B cell (primary cell): ENCODE data around the gene SNX32. TPM values are rescaled to one million over a fixed set of nuclear protein-coding genes. Genes with fewer than 3 reads are reported as not detected.

Experiments used
- ATAC-seq: fragments of 200-7000 bp; cut with Tn5 transposase; one replicate; pipeline ENCODE4 v1.10.0; 2021; ENCODE audit warnings: low read depth, mild to moderate bottlenecking, moderate number of reproducible peaks, moderate library complexity
- CTCF ChIA-PET: fragments of 350-600 bp; sonication (Branson Sonifier 250); formaldehyde crosslinking; loops from one replicate; lab custom pipeline; 2021; ENCODE audit warnings: antibody characterized with exemption, inconsistent platforms; lab: Charles Lee
- POLR2A ChIA-PET: fragments of 350-600 bp; sonication (Branson Sonifier 250); formaldehyde crosslinking; loops from one replicate; lab custom pipeline; 2021; ENCODE audit warnings: antibody characterized with exemption; lab: Charles Lee
- DNase-seq: peaks from one replicate; pipeline ENCODE4 v3.0.0; 2013
- H2AFZ ChIP-seq: 2 replicates; pipeline ENCODE4 v1.6.1; 2012; ENCODE audit warnings: mild to moderate bottlenecking, low read depth, low read length; ENCODE audit not compliant: insufficient read depth, poor library complexity, severe bottlenecking
- H3K27ac ChIP-seq, 2 donors: 1 replicate in 1 of 2; 2 replicates in 1 of 2; pipeline ENCODE4 v1.5.1; 2012 to 2013; ENCODE audit warnings: low read length in 2 of 2, mild to moderate bottlenecking in 2 of 2, moderate library complexity in 1 of 2
- H3K27me3 ChIP-seq, 4 experiments: fragments of 200-600 bp in 1 of 4; sonication (generic) in 1 of 4; replicated peaks in 1 of 4; 1 replicate in 2 of 4; 2 replicates in 2 of 4; pipeline versions ENCODE4 v1.6.1 to v1.7.0; 2013 to 2016; ENCODE audit warnings: low read length in 3 of 4, mild to moderate bottlenecking in 2 of 4, mixed read lengths in 1 of 4, moderate library complexity in 1 of 4; ENCODE audit not compliant: insufficient read depth in 4 of 4, control insufficient read depth in 3 of 4; ENCODE audit errors: control extremely low read depth in 1 of 4
- H3K36me3 ChIP-seq, 2 experiments: replicated peaks in 1 of 2; 1 replicate in 1 of 2; 2 replicates in 1 of 2; pipeline versions ENCODE4 v1.6.1 to v1.7.1; 2013; ENCODE audit warnings: low read length in 1 of 2; ENCODE audit not compliant: insufficient read depth in 2 of 2, control insufficient read depth in 1 of 2; ENCODE audit errors: control extremely low read depth in 1 of 2, extremely low read depth in 1 of 2
- H3K4me1 ChIP-seq, 2 donors: fragments of 200-600 bp in 1 of 2; sonication (generic) in 1 of 2; 1 replicate in 1 of 2; 2 replicates in 1 of 2; pipeline versions ENCODE4 v1.5.1 to v1.6.1; 2013 to 2017; ENCODE audit warnings: low read length in 2 of 2; ENCODE audit not compliant: control insufficient read depth in 2 of 2, insufficient read depth in 2 of 2
- H3K4me2 ChIP-seq: replicated peaks from 2 replicates; pipeline ENCODE3; 2012; ENCODE audit warnings: mild to moderate bottlenecking, low read depth, low read length; ENCODE audit not compliant: poor library complexity, severe bottlenecking
- H3K4me3 ChIP-seq, 5 experiments: fragments of 200-600 bp in 1 of 5; sonication (generic) in 1 of 5; 1 replicate in 3 of 5; 2 replicates in 2 of 5; pipeline versions ENCODE4 v1.5.1 to v1.7.0; 2011 to 2016; ENCODE audit warnings: low read length in 4 of 5, mild to moderate bottlenecking in 4 of 5, low read depth in 2 of 5, control low read depth in 1 of 5, moderate library complexity in 1 of 5; ENCODE audit not compliant: insufficient read depth in 1 of 5; ENCODE audit errors: control extremely low read depth in 1 of 5, extremely low read depth in 1 of 5
- H3K79me2 ChIP-seq: fragments of 200-600 bp; sonication (generic); one replicate; pipeline ENCODE4 v1.6.0; 2016; ENCODE audit warnings: low read length; ENCODE audit not compliant: control insufficient read depth, insufficient read depth
- H3K9ac ChIP-seq: fragments of 200-600 bp; sonication (generic); 2 replicates; pipeline ENCODE4 v1.6.1; 2017; ENCODE audit warnings: mild to moderate bottlenecking, low read length, moderate library complexity
- H3K9me3 ChIP-seq, 3 donors: one replicate each; pipeline versions ENCODE4 v1.6.1 to v1.7.1; 2013; ENCODE audit warnings: low read length in 2 of 3; ENCODE audit not compliant: control insufficient read depth in 2 of 3, insufficient read depth in 1 of 3; ENCODE audit errors: control extremely low read depth in 1 of 3
- H4K20me1 ChIP-seq: 2 replicates; pipeline ENCODE4 v1.6.0; 2012; ENCODE audit warnings: mild to moderate bottlenecking, low read length; ENCODE audit not compliant: insufficient read depth, control insufficient read depth, poor library complexity, severe bottlenecking
- H3K27ac Mint-ChIP-seq: one replicate; pipeline ENCODE4 v1.8.0; 2021; ENCODE audit warnings: mixed read lengths
- H3K27me3 Mint-ChIP-seq: one replicate; pipeline ENCODE4 v1.8.0; 2021; ENCODE audit warnings: mixed read lengths
- H3K4me1 Mint-ChIP-seq: one replicate; pipeline ENCODE4 v1.8.0; 2021; ENCODE audit warnings: mixed read lengths
- H3K4me3 Mint-ChIP-seq: one replicate; pipeline ENCODE4 v1.8.0; 2021; ENCODE audit warnings: mixed read lengths
- H3K9me3 Mint-ChIP-seq: one replicate; pipeline ENCODE4 v1.8.0; 2022; ENCODE audit warnings: mixed read lengths; ENCODE audit not compliant: insufficient read depth
- EZH2 ChIP-seq: IDR thresholded peaks from 2 replicates; pipeline ENCODE4 v1.6.1; 2012; ENCODE audit warnings: borderline replicate concordance, low read depth, mild to moderate bottlenecking, moderate library complexity, low read length; ENCODE audit not compliant: insufficient read depth, poor library complexity, severe bottlenecking
- WGBS: methylation state at CpG from one replicate; pipeline ENCODE4 v1.1.5; 2013; ENCODE audit warnings: missing lambda C conversion rate; ENCODE audit not compliant: insufficient coverage; 5-methylcytosine and 5-hydroxymethylcytosine counted together
- intact Hi-C: fragments of 100-400 bp; cut with micrococcal nuclease; formaldehyde crosslinking; loops from one replicate; pipeline ENCODE4 v1.10.0; 2022
- polyA plus RNA-seq: library from polyadenylated mRNA; depleted of rRNA; stranded (reverse); fragments of >200 nt; gene quantifications from 2 replicates; pipeline ENCODE4 v1.2.3, GENCODE V29; 2012
- total RNA-seq, 2 donors: library from RNA; stranded (reverse); fragments of 120-200 nt in 1 of 2; gene quantifications; 1 replicate in 1 of 2; 2 replicates in 1 of 2; pipeline versions ENCODE4 v1.2.3 to v1.2.4, GENCODE V29; 2013 to 2022
- TF ChIP-seq, protein P1 (sequence below): fragments of 200-600 bp; IDR thresholded peaks from one replicate; pipeline ENCODE4 v1.8.0; 2022; ENCODE audit warnings: antibody characterized with exemption, mild to moderate bottlenecking

The SNX32 gene
- total and polyA plus RNA-seq, 2 donors (not counting 1 experiment from before 2014, with no cell fraction given): 0.57 to 0.89 TPM

GRCh38 chr11:65861165-65861505, 27.4 kb downstream of the SNX32 start:
- H3K27me3 ChIP-seq: no peaks in the 10 kb centered on the region
- H3K9me3 ChIP-seq: no peaks in the 10 kb centered on the region
- peak overlapping the region; percentile 79 for H3K9ac ChIP-seq
- H3K4me1 Mint-ChIP-seq: peaks cover 33% of the 10 kb centered on the region
- no peaks in the 10 kb centered on the region for H3K9me3 Mint-ChIP-seq
- TF ChIP-seq, protein P1, sequence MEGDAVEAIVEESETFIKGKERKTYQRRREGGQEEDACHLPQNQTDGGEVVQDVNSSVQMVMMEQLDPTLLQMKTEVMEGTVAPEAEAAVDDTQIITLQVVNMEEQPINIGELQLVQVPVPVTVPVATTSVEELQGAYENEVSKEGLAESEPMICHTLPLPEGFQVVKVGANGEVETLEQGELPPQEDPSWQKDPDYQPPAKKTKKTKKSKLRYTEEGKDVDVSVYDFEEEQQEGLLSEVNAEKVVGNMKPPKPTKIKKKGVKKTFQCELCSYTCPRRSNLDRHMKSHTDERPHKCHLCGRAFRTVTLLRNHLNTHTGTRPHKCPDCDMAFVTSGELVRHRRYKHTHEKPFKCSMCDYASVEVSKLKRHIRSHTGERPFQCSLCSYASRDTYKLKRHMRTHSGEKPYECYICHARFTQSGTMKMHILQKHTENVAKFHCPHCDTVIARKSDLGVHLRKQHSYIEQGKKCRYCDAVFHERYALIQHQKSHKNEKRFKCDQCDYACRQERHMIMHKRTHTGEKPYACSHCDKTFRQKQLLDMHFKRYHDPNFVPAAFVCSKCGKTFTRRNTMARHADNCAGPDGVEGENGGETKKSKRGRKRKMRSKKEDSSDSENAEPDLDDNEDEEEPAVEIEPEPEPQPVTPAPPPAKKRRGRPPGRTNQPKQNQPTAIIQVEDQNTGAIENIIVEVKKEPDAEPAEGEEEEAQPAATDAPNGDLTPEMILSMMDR: no peak
- no peak for TF ChIP-seq EZH2
- no peak for ATAC-seq
- H3K4me1 ChIP-seq: peaks cover 21 to 40% of the 10 kb centered on the region in 2 donors
- H3K27me3 Mint-ChIP-seq: no peaks in the 10 kb centered on the region
- ChIA-PET CTCF (interaction anchor here (2.1 to 8.6 kb wide), 5 partner anchors 10 to 149 kb away, joined by 9 to 244 read pairs (median 15); partner anchors contain the start of genes BANF1, CCDC85B, EFEMP2 and EIF1AD), POLR2A (interaction anchor here (0.9 to 4.8 kb wide), 5 partner anchors 9 to 141 kb away, joined by 4 to 65 read pairs (median 20); partner anchors contain the start of genes BANF1, CCDC85B and FIBP)
- peak overlapping the region; percentile 85 for H2AFZ ChIP-seq
- peak overlapping the region; percentile 81 to 98 (median 95) for H3K4me3 ChIP-seq
- peak overlapping the region; percentile 94 for H3K4me2 ChIP-seq
- H3K79me2 ChIP-seq: peaks cover 44% of the 10 kb centered on the region
- peak overlapping the region in 1 of 2 donors; percentile 77 for H3K27ac ChIP-seq
- intact Hi-C loops: no loop called here
- 20% methylated on average over 10 of the region's 14 CpGs for WGBS
- peaks cover 0 to 53% of the 10 kb centered on the region in 2 experiments for H3K36me3 ChIP-seq
- H3K27ac Mint-ChIP-seq: peak overlapping the region; percentile 98
- peaks cover 50% of the 10 kb centered on the region for H4K20me1 ChIP-seq
- DNase-seq: no peak
- H3K4me3 Mint-ChIP-seq: peak overlapping the region; percentile 92

- 98% methylated on average over 13 of the region's 13 CpGs for WGBS
- Histone ChIP-seq H3K9ac (no peak overlapping the region), H3K4me1 (peaks cover 16 to 35% of the 10 kb centered on the region in 2 donors), H3K27me3 (no peaks in the 10 kb centered on the region), H3K9me3 (no peaks in the 10 kb centered on the region), H3K36me3 (peaks cover 0 to 50% of the 10 kb centered on the region in 2 experiments), H3K27ac (no peak overlapping the region), H3K4me3 (peak overlapping the region in 3 of 5 experiments; percentile 83 to 98 (median 96)), H2AFZ (no peak overlapping the region), H4K20me1 (peaks cover 45% of the 10 kb centered on the region), H3K79me2 (peaks cover 38% of the 10 kb centered on the region), H3K4me2 (peak overlapping the region; percentile 94)
- ChIA-PET CTCF (interaction anchor here (2.1 to 8.6 kb wide), 4 partner anchors 10 to 141 kb away, joined by 11 to 244 read pairs (median 43); partner anchors contain the start of genes BANF1, CCDC85B, EFEMP2 and EIF1AD), POLR2A (interaction anchor here (0.6 to 3.8 kb wide), 5 partner anchors 9 to 393 kb away, joined by 4 to 24 read pairs (median 7); partner anchors contain the start of gene BANF1)
- Mint-ChIP-seq H3K27ac (no peak overlapping the region), H3K4me1 (peaks cover 28% of the 10 kb centered on the region), H3K27me3 (no peaks in the 10 kb centered on the region), H3K9me3 (no peaks in the 10 kb centered on the region), H3K4me3 (peak overlapping the region; percentile 92)
- TF ChIP-seq, protein P1: no peak
- no peak for TF ChIP-seq EZH2
- ATAC-seq (no peak), DNase-seq (no peak)
- intact Hi-C loops: no loop called here
Measured at GRCh38 chr11:65861533-65862183, 27.9 kb downstream of the SNX32 start.
